HG02759 (cell line): ENCODE measurements around the gene HIVEP2.

Experiments
- ATAC-seq: cut with Tn5 transposase; IDR thresholded peaks from one replicate; pipeline ENCODE4 v1.9.1; 2021; ENCODE audit warnings: mild to moderate bottlenecking, moderate library complexity; ENCODE audit not compliant: unreplicated experiment

Gene HIVEP2

GRCh38 chr6:142945446-142946180 lies 637 bp upstream of the HIVEP2 start:
- peak; percentile 13 for ATAC-seq

- peak; percentile 3 for ATAC-seq
Measured at GRCh38 chr6:142944124-142945048, 590 bp downstream of the HIVEP2 start.

GRCh38 chr6:142943711-142944123 lies 1.3 kb downstream of the HIVEP2 start:
- ATAC-seq, result no peak

- ATAC-seq, result no peak
Measured at GRCh38 chr6:142942805-142943227, 2.2 kb downstream of the HIVEP2 start.

GRCh38 chr6:142942238-142942637 lies 2.7 kb downstream of the HIVEP2 start:
- ATAC-seq, result no peak

GRCh38 chr6:142941018-142941417 lies 4.0 kb downstream of the HIVEP2 start:
- no peak for ATAC-seq

- ATAC-seq, result no peak
Measured at GRCh38 chr6:142940487-142940886, 4.5 kb downstream of the HIVEP2 start.

- ATAC-seq, result no peak
Measured at GRCh38 chr6:142938510-142938909, 6.5 kb downstream of the HIVEP2 start.

- no peak for ATAC-seq
Measured at GRCh38 chr6:142937986-142938385, 7.0 kb downstream of the HIVEP2 start.

GRCh38 chr6:142935553-142936517 lies 9.1 kb downstream of the HIVEP2 start:
- peak; percentile 76 for ATAC-seq

- no peak for ATAC-seq
Measured at GRCh38 chr6:142934599-142934998, 10.4 kb downstream of the HIVEP2 start.

GRCh38 chr6:142934106-142934505 lies 10.9 kb downstream of the HIVEP2 start:
- no peak for ATAC-seq

- ATAC-seq, result no peak
Measured at GRCh38 chr6:142933701-142934100, 11.3 kb downstream of the HIVEP2 start.

GRCh38 chr6:142932889-142933288 lies 12.1 kb downstream of the HIVEP2 start:
- ATAC-seq, result peak; percentile 24

- ATAC-seq, result no peak
Measured at GRCh38 chr6:142929751-142930358, 15.1 kb downstream of the HIVEP2 start.

GRCh38 chr6:142927904-142928303 lies 17.1 kb downstream of the HIVEP2 start:
- ATAC-seq, result no peak

- no peak for ATAC-seq
Measured at GRCh38 chr6:142927271-142927580, 17.8 kb downstream of the HIVEP2 start.

- ATAC-seq, result peak; percentile 95
Measured at GRCh38 chr6:142926494-142927270, 18.3 kb downstream of the HIVEP2 start.

GRCh38 chr6:142926177-142926493 lies 18.8 kb downstream of the HIVEP2 start:
- no peak for ATAC-seq

GRCh38 chr6:142925575-142926110 lies 19.3 kb downstream of the HIVEP2 start:
- no peak for ATAC-seq
